HepG2 (cell line): Measurements from ENCODE around the gene RNF6. TPM values are rescaled to one million over a fixed set of nuclear protein-coding genes. Genes with fewer than 3 reads are reported as not detected.
A peak's percentile ranks its signal among the peaks of the same experiment; 100 is the strongest.

ENCODE experiments used
- BCLAF1 ChIP-seq: fragments of 450-650 bp; IDR thresholded peaks from 2 replicates; pipeline ENCODE4 v1.6.1; 2017; ENCODE audit warnings: mild to moderate bottlenecking
- ELK4 ChIP-seq: sonication (generic); formaldehyde crosslinking; IDR thresholded peaks from 2 replicates; pipeline ENCODE4 v1.9.0; 2021; ENCODE audit warnings: missing genetic modification reagents, borderline replicate concordance
- FOXM1 ChIP-seq: sonication (generic); formaldehyde crosslinking; IDR thresholded peaks from 2 replicates; pipeline ENCODE4 v1.5.0; 2020; ENCODE audit warnings: missing genetic modification reagents
- HDAC2 ChIP-seq: sonication (generic); formaldehyde crosslinking; IDR thresholded peaks from 2 replicates; pipeline ENCODE4 v1.4.0; 2020; ENCODE audit warnings: missing genetic modification reagents
- MEIS2 ChIP-seq: sonication (generic); formaldehyde crosslinking; IDR thresholded peaks from 2 replicates; pipeline ENCODE4 v1.9.0; 2021; ENCODE audit warnings: mild to moderate bottlenecking, missing genetic modification reagents
- MLX ChIP-seq: IDR thresholded peaks from 2 replicates; pipeline ENCODE4 v1.6.1; 2016
- PHF20 ChIP-seq: sonication (generic); formaldehyde crosslinking; IDR thresholded peaks from 2 replicates; pipeline ENCODE4 v1.5.0; 2020; ENCODE audit warnings: mild to moderate bottlenecking, missing genetic modification reagents
- PRDM15 ChIP-seq: sonication (generic); formaldehyde crosslinking; IDR thresholded peaks from 2 replicates; pipeline ENCODE4 v1.4.0; 2020; ENCODE audit warnings: missing genetic modification reagents
- TBP ChIP-seq: sonication (generic); formaldehyde crosslinking; IDR thresholded peaks from 2 replicates; pipeline ENCODE4 v1.5.0; 2020; ENCODE audit warnings: missing genetic modification reagents
- TBX3 ChIP-seq: fragments of 450-650 bp; IDR thresholded peaks from 2 replicates; pipeline ENCODE4 v1.6.1; 2017; ENCODE audit warnings: antibody characterized with exemption, mild to moderate bottlenecking, inconsistent platforms, borderline replicate concordance
- YEATS4 ChIP-seq: sonication (generic); formaldehyde crosslinking; IDR thresholded peaks from 2 replicates; pipeline ENCODE4 v1.4.0; 2020; ENCODE audit warnings: missing genetic modification reagents, borderline replicate concordance
- ZNF121 ChIP-seq: sonication (generic); formaldehyde crosslinking; IDR thresholded peaks from 2 replicates; pipeline ENCODE4 v1.5.0; 2020; ENCODE audit warnings: mild to moderate bottlenecking, missing genetic modification reagents
- ZNF460 ChIP-seq: sonication (generic); formaldehyde crosslinking; IDR thresholded peaks from 2 replicates; pipeline ENCODE4 v1.5.1; 2020; ENCODE audit warnings: missing genetic modification reagents, mild to moderate bottlenecking, borderline replicate concordance
- ZNF775 ChIP-seq: sonication (generic); formaldehyde crosslinking; IDR thresholded peaks from 2 replicates; pipeline ENCODE4 v1.4.0; 2020; ENCODE audit warnings: missing genetic modification reagents, mild to moderate bottlenecking, moderate library complexity, borderline replicate concordance
- ZNF841 ChIP-seq: sonication (generic); formaldehyde crosslinking; IDR thresholded peaks from 2 replicates; pipeline ENCODE4 v1.8.1; 2023; ENCODE audit warnings: missing genetic modification reagents, borderline replicate concordance
- polyA plus RNA-seq, 8 experiments: library from polyadenylated mRNA; depleted of rRNA in 3 of 8; stranded (reverse) in 7 of 8; unstranded in 1 of 8; fragments of >200 nt; fragmentation: Illumina TruSeq in 4 of 8; extraction: Trizol in 4 of 8; gene quantifications; 2 replicates each; pipeline versions ENCODE4 v1.2.1 to v1.2.3, GENCODE V29; 2011 to 2016; ENCODE audit warnings: low read depth in 4 of 8, missing spikeins in 1 of 8, mixed read lengths in 1 of 8; ENCODE audit not compliant: insufficient read depth in 1 of 8
- total RNA-seq, 5 experiments: library from RNA; depleted of rRNA; stranded (reverse); fragments of >200 nt; fragmentation: Illumina TruSeq; extraction: Trizol; gene quantifications; 2 replicates each; pipeline ENCODE4 v1.2.3, GENCODE V29; 2016; ENCODE audit warnings: low read depth in 1 of 5
- TF ChIP-seq, protein P1 (sequence below), 2 experiments: IDR thresholded peaks; 2 replicates each; pipeline ENCODE4 v1.6.1; 2011 to 2012; ENCODE audit warnings: low read length in 2 of 2, borderline replicate concordance in 1 of 2, low read depth in 1 of 2, mild to moderate bottlenecking in 1 of 2, moderate library complexity in 1 of 2

RNF6 gene
- total and polyA plus RNA-seq, 2 of the 13 experiments (the other 11 are each of a cell fraction or from before 2014, with no cell fraction given): 14.6 to 36.8 TPM

DNA sequence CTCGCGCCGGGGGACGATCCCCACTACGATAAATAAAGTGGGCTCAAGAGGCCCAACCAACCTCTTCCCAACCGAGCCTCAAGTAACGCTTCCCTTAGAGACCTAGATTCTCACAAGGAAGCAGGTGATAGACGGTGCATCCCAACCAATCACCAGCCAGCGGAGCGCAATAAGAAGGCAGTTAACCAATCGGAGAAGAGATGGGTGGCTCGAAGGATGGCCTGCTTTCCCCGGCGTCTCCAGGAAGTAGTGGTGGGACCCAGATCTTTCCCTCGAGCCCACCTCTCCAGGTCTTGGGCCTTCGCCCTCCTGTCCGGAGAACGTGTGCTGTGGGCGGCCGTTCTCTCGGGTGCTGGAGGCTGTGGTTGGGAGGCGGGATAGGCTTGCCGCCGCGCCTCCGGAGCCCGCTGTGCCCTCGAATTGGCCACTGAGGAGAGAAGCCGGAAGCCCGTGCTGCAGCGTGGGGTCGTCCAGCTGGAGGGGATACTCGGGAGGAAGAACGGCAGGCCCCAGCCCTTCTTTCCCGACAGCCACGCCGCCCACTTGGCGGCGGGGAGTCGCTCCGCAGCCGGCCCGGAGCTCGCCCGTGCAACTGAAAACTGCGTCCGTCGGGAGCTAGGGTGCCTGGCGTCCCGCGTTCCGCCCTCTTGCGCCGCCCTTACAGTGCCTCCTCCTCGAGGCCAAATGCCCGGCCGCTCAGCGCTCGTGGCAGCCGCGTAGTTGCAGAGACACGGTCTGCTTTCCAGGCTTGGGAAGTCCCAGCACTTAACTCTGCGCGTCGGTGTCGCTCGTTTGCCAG, at the start of gene RNF6 (continued):
- TF ChIP-seq BCLAF1 (no peak), ELK4 (peak; percentile 81; the same call in 1 of the 2 replicates), ZNF775 (CRISPR knock-in tag) (0 out of 2 replicates have a peak, but pooled peaks have one; percentile 29), ZNF121 (CRISPR knock-in tag) (no peak), MEIS2 (CRISPR knock-in tag) (peak; percentile 83; the same call in 1 of the 2 replicates), PHF20 (CRISPR knock-in tag) (peak; percentile 98), TBX3 (no peak), ZNF460 (CRISPR knock-in tag) (no peak), ZNF841 (CRISPR knock-in tag) (no peak), MLX (CRISPR knock-in tag) (no peak), HDAC2 (CRISPR knock-in tag) (peak; percentile 29; the same call in 1 of the 2 replicates), TBP (CRISPR knock-in tag) (no peak), PRDM15 (CRISPR knock-in tag) (peak; percentile 74), YEATS4 (peak; percentile 95), FOXM1 (no peak)
- TF ChIP-seq, protein P1, sequence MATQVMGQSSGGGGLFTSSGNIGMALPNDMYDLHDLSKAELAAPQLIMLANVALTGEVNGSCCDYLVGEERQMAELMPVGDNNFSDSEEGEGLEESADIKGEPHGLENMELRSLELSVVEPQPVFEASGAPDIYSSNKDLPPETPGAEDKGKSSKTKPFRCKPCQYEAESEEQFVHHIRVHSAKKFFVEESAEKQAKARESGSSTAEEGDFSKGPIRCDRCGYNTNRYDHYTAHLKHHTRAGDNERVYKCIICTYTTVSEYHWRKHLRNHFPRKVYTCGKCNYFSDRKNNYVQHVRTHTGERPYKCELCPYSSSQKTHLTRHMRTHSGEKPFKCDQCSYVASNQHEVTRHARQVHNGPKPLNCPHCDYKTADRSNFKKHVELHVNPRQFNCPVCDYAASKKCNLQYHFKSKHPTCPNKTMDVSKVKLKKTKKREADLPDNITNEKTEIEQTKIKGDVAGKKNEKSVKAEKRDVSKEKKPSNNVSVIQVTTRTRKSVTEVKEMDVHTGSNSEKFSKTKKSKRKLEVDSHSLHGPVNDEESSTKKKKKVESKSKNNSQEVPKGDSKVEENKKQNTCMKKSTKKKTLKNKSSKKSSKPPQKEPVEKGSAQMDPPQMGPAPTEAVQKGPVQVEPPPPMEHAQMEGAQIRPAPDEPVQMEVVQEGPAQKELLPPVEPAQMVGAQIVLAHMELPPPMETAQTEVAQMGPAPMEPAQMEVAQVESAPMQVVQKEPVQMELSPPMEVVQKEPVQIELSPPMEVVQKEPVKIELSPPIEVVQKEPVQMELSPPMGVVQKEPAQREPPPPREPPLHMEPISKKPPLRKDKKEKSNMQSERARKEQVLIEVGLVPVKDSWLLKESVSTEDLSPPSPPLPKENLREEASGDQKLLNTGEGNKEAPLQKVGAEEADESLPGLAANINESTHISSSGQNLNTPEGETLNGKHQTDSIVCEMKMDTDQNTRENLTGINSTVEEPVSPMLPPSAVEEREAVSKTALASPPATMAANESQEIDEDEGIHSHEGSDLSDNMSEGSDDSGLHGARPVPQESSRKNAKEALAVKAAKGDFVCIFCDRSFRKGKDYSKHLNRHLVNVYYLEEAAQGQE (IDR thresholded peaks at IDR 0.05; ENCODE audit: borderline replicate concordance in 1 of 2, low read depth in 1 of 2, low read length in 2 of 2): peak in 1 of 2 experiments; percentile 63; a peak in 2 of 4 replicates
